Measurements from ENCODE around the gene AKT3.

AKT3 gene

DNA sequence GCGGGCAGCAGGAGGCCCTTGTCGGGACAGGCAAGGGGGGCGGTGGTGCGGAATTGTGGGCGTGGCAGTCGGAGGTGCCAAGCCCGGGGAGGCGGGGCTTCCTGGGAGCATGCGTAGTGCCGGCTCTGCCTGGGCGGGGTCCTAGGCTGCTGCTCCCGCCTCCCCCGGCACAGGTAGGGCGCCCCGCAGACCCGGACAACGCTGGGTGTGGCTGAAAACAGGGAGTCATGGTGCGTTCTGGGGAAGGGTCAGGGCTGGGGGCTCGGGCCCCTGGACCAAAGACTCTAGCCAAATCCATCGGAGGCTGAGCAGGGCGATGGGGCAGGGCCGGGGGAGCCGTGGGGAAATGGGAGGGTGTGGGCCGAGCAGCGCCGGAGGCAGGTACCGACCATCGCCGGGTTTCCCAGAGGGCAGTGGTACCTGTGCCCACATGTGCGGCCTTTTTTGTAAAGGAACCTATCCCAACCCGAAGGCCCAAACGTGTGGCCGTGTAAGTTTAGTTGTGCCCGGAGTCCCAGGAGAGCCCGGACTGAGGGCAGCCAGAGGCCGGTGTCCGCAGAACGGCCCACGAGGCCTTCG is 362.3 kb downstream of the AKT3 start:
- DNase-seq (ENCODE audit: low spot score) = no peak

GRCh38 chr1:243487036-243487648 is 362.9 kb downstream of the AKT3 start:
- no peak for DNase-seq (ENCODE audit: low spot score)

GRCh38 chr1:243483952-243484351 is 366.1 kb downstream of the AKT3 start:
- DNase-seq (ENCODE audit: low spot score) = no peak

DNA sequence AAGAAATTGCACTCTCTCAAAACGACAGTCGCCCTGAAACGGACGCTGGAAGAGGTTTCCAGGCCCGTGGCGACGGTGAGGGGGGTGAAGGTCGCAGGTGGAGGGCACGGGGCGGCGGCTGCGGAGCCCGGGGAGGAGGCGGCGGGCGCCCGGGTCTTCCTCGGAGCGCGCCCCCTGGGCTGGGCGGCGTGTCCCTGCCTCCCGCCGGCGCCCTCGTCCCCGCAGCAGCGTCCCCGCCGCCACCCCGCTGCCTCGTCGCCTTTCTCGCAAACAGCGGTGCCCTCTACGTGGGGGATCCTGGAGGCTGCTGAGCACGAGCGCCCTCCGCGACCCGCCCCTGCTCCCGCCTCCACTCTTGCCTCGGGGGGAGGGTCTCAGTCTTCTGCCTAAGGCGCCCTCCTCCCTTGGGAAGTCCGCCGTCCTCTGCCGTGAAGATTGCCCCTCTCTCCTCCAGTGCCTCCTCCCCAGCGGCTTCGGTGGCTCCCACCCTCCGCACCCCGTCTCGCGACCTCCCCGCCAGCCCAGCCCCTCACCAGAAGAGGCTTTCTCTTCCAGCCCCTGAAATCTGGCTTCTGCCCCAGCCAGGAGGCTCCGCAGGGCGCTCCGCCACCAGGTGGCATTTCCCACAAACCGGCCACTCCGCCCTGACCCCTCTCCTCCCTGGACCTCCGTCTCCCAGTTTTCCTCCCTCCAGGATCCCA is 366.8 kb downstream of the AKT3 start:
- DNase-seq (ENCODE audit: low spot score) = no peak

DNA sequence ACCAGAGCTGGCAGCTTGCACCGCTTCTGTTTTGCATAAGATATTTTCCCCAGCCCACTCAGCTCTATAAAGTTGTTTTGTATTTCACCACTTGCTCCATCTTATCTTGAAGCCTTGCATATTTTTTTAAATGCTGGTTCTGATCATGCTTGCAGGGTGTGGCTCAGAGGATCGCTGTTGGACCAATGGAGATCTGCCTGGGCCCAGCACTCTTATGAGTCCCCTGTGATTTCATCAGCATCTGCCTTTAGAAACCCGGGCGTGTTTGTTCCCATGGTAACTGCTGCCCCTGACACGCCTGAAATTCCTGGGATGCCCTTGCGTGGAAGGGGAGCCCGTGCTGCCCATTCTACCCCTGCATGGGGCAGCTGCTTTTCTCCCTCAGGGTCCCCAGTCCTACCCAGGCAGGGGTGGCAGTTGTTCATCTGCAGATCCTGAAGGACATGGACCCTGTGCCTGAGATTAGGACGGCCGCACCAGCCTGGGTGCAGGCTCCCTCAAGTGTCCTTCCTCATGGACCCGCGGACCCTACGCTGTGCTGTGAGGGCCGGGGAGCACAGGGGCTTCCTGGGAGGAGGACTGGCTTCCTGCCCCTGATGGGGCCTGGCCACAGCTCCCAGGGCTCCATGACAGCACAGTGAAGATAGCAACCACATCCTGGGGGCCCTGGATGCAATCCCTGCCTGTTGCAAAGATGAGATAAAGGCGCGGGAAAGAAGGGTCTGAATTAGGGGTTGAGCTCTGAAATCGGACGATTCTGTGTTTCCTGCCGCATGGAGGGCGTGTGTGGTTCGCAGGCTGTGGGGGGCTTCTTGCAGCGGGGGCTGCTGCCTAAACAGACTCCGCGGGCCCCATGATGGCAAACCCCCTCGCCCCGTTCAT is 367.7 kb downstream of the AKT3 start:
- peak; percentile 89 for DNase-seq (ENCODE audit: low spot score)

- no peak for DNase-seq (ENCODE audit: low spot score)
Observed at GRCh38 chr1:243481101-243481500, 368.9 kb downstream of the AKT3 start.

- DNase-seq (ENCODE audit: low spot score) = no peak
Observed at GRCh38 chr1:243477731-243478290, 372.2 kb downstream of the AKT3 start.

GRCh38 chr1:243475966-243476365 is 374.1 kb downstream of the AKT3 start:
- DNase-seq (ENCODE audit: low spot score) = no peak

DNA sequence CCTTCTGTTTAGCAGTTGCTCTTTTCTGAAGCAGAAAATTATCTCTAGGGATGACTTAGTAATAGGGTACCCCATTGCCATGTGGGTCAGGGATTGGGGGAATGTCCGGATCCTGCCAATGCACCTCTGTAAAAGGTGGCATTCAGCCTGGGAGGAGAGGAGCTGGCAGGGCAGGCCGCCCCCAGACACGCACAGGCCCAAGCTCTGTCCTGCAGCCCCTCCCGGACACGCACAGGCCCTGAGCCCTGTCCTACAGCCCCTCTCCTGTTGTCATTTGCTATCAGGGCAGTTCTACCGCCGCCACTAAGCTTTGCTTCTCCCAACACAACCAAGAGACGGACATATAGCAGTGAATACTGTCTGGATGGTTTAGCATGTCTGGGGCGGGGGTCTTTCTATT is 375.1 kb downstream of the AKT3 start:
- DNase-seq (ENCODE audit: low spot score) = no peak

DNA sequence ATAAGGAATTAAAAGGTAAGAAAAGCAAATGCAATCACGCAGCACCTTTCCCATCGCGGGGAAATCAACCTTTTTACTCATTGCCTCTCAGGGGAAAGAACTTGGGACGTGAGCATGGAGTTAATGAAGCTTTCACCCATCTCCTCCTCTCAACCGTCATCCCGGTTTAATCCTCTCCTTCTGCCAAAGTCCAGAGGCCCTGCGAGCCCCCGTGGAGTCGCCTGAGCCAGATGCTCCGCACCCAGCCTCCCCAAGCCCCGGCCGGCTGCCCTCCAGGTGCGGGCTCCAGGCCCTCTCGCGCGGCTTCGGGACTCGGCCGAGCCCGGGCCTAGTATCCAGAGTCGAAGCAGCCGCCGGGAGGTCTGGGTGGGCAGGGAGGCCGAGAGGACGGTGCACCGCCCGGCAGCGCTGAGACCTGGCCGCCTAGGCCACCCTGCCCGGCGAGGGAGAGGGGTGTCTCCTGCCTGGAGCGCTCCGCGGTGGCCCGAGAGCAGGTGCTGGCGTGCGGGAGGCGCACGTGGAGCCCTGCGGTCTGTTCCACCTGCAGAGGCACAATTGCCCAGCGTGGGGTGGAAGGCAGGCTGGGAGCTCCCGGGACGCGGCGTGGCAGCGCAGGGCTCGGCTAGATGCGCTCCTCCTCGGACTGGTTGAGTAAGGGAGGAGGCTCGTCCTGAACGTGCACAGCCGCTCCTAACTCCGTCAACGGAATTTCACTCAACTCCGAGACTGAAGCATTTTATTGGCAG is 375.7 kb downstream of the AKT3 start:
- no peak for DNase-seq (ENCODE audit: low spot score)

GRCh38 chr1:243473227-243474135 is 376.6 kb downstream of the AKT3 start:
- DNase-seq (ENCODE audit: low spot score) = peak; percentile 48

- no peak for DNase-seq (ENCODE audit: low spot score)
Observed at GRCh38 chr1:243471754-243472745, 378.0 kb downstream of the AKT3 start.

- DNase-seq (ENCODE audit: low spot score) = no peak
Observed at GRCh38 chr1:243471026-243471685, 378.9 kb downstream of the AKT3 start.

DNA sequence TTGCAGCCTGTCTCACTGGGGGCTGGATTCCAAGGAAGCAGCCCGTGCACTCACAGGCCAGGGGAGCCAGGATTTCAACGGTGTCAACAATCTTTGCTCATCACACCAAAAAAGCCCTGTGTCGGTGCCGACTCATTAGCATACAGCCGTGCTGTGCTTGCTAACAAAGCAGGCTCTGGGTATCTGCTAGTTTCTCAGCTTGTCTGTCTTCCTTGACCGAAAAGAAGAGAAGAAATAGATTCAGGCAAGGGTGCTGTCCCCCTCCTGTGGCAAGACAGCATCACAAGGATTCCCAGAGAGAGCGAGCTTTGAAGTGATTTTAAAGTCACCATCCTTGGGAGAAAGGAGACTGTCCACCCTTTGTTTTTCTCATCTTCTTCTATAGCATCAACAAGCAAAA is 379.5 kb downstream of the AKT3 start:
- DNase-seq (ENCODE audit: low spot score) = no peak

DNA sequence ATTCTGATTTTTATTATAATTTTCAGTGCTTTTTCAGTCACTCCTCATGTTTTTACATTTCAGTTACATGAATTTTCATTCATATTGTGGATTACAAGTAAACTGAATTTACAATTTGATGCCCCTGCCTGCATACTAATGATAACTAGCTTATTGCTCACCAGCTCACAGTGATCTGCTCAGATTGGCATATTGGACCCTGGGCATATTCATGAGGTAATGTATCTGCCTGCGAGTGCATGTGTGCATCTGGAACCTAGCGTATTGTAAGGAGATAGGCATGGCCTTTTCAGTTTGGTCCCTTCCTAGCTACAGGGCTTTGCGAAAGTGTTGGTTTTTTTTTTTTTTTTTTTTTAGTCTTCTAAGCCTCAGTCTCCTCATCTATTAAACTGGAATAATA is 380.5 kb downstream of the AKT3 start:
- no peak for DNase-seq (ENCODE audit: low spot score)

DNA sequence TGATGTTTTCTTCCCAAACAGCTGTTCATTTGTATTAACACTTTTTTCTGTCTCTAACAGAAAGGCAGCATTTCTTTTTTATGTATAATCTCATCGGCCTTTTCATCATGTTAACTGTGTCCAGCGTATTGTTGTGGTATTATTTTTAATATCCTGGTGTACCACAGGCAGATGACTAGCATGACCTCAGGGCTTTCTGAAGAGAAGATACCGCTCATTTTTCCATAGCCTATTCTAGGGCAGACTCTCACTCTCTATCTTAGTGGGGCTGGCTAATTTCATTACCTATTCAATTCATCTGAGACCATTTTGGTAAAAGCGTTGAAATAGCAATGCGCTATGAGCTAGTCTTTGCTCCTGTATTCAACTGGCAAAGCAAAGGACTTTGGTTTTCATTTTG is 384.3 kb downstream of the AKT3 start:
- no peak for DNase-seq (ENCODE audit: low spot score)

DNA sequence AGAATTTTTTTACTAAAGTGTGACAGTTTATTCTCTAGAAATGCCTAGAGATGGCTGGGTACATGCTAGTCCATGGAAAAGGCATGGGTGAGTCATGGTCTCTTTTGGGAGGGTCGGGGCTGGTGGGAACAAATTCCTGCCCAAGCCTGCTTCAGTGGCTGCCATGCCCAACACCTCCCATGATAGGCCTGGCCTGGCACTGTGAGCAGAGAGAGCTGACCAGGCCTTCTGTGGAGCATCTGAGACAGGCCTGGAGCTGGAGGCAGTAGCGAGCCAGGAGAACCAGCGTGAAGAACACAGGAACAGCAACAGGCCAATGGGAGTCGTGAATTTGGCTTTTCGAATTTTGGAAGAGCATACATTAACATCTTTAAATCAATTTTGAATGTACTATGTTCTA is 385.0 kb downstream of the AKT3 start:
- DNase-seq (ENCODE audit: low spot score) = no peak

- DNase-seq (ENCODE audit: low spot score) = no peak
Observed at GRCh38 chr1:243462929-243463697, 386.9 kb downstream of the AKT3 start.
